Measurements from ENCODE around the gene SUPT5H.
A peak's percentile ranks its signal among the peaks of the same experiment; 100 is the strongest.

Gene SUPT5H

GRCh38 chr19:39409208-39410016 lies 36.0 kb upstream of the SUPT5H start:
- peak; percentile 58 to 88 for DNase-seq (ENCODE audit: low read depth in 2 of 2)

GRCh38 chr19:39410017-39410830 lies 35.2 kb upstream of the SUPT5H start:
- peak in 1 of 2 donors; percentile 66 for DNase-seq (ENCODE audit: low read depth in 2 of 2)

GRCh38 chr19:39410831-39411080 lies 34.6 kb upstream of the SUPT5H start:
- DNase-seq (ENCODE audit: low read depth in 2 of 2), result no peak

- peak in 1 of 2 donors; percentile 34 for DNase-seq (ENCODE audit: low read depth in 2 of 2)
Measured at GRCh38 chr19:39411081-39411831, 34.1 kb upstream of the SUPT5H start.

GRCh38 chr19:39411832-39412099 lies 33.6 kb upstream of the SUPT5H start:
- peak; percentile 82 to 90 for DNase-seq (ENCODE audit: low read depth in 2 of 2)

GRCh38 chr19:39412100-39412866 lies 33.1 kb upstream of the SUPT5H start, which contains the start of gene PLEKHG2:
Gene PLEKHG2 (plus strand): TSS chr19:39412669. CDS start chr19:39414087, 1,418 bp downstream.
- peak; percentile 96 to 99 for DNase-seq (ENCODE audit: low read depth in 2 of 2)

GRCh38 chr19:39412867-39413271 lies 32.5 kb upstream of the SUPT5H start:
- no peak for DNase-seq (ENCODE audit: low read depth in 2 of 2)

GRCh38 chr19:39413272-39413910 lies 32.0 kb upstream of the SUPT5H start:
- no peak for DNase-seq (ENCODE audit: low read depth in 2 of 2)

- no peak for DNase-seq (ENCODE audit: low read depth in 2 of 2)
Measured at GRCh38 chr19:39413911-39414608, 31.3 kb upstream of the SUPT5H start.

- DNase-seq (ENCODE audit: low read depth in 2 of 2), result no peak
Measured at GRCh38 chr19:39415111-39416046, 30.0 kb upstream of the SUPT5H start.

- no peak for DNase-seq (ENCODE audit: low read depth in 2 of 2)
Measured at GRCh38 chr19:39416152-39417120, 28.9 kb upstream of the SUPT5H start.

GRCh38 chr19:39417463-39418181 lies 27.8 kb upstream of the SUPT5H start:
- DNase-seq (ENCODE audit: low read depth in 2 of 2), result no peak

GRCh38 chr19:39419003-39419402 lies 26.4 kb upstream of the SUPT5H start:
- DNase-seq (ENCODE audit: low read depth in 2 of 2), result no peak

- DNase-seq (ENCODE audit: low read depth in 2 of 2), result no peak
Measured at GRCh38 chr19:39420769-39421168, 24.6 kb upstream of the SUPT5H start.

- no peak for DNase-seq (ENCODE audit: low read depth in 2 of 2)
Measured at GRCh38 chr19:39422020-39422419, 23.4 kb upstream of the SUPT5H start.

- DNase-seq (ENCODE audit: low read depth in 2 of 2), result no peak
Measured at GRCh38 chr19:39423258-39424086, 21.9 kb upstream of the SUPT5H start.

GRCh38 chr19:39424934-39425333 lies 20.4 kb upstream of the SUPT5H start:
- DNase-seq (ENCODE audit: low read depth in 2 of 2), result no peak

Measured in stimulated activated CD4-positive, alpha-beta T cell treated with anti-CD3 and anti-CD28 coated beads, Interleukin-1b, Interleukin-23, amount 100 ng/mL, for 1 hour (primary cell).